ENCODE measurements around the gene CBS.
"Not testable (repeated sequence)": the region's sequence is repeated elsewhere in the genome, so short reads cannot be mapped to it uniquely, and the experiment has no call there.

The CBS gene

DNA sequence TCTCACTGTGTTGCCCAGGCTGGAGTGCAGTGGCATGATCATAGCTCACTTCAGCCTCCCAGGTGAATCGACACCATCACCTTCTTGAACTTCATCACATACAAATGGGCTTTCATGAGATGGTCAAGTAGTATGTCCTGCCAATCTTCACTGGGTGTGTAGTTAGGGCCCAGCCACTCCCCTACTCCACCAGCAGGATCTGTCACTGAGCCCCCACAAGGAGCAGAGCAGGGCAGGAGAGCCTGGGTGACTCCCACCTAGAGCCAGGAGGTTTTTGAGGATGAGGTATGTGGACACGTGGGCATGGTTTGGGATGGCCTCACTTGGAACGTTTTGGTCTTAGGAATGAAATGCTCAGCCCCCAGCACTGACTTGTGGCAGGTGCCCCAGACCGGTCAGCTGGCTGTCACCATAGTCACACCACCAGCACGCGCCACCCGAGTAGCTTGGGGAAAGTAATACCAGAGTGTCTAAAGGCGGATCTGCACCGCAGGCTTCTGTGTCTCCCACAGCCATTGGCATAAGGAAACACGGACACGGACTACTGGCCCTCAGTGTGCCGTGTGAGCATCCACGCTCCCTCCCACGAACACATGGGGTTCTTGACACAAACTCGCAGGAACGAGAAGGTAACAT is 16.5 kb upstream of the CBS start:
- not testable (repeated sequence) for H3K4me1 ChIP-seq (ENCODE audit: control insufficient read depth, insufficient read depth, low read length, unreplicated experiment); H3K4me3 ChIP-seq (ENCODE audit: low read depth, low read length); H3K27me3 ChIP-seq (ENCODE audit: insufficient read depth, low read length); H2AFZ ChIP-seq (ENCODE audit: low read length, unreplicated experiment); H3K79me2 ChIP-seq (ENCODE audit: control insufficient read depth, insufficient read depth, low read length, unreplicated experiment); H3K36me3 ChIP-seq (ENCODE audit: insufficient read depth, low read length); H3K27ac ChIP-seq (ENCODE audit: low read depth, low read length)

DNA sequence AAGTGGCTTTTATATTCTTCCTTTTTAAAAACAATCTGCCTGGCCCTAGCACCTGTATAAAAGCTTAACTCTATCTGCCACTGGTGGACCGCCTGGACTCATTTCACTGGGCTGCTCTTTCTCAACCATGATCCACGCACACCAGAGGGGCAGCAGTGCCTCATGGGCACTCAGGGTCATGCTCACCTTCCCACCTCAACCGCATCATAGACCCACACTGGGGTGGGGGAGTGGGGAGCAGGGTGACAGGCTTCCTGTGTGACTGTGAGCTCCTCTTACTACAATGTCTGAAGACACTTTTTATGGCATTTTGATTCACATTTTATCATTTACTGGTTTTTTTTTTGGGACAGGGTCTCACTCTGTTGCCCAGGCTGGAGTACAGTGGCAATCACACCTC is 15.3 kb upstream of the CBS start:
- not testable (repeated sequence) for H3K4me1 ChIP-seq (ENCODE audit: control insufficient read depth, insufficient read depth, low read length, unreplicated experiment); H3K4me3 ChIP-seq (ENCODE audit: low read depth, low read length); H3K79me2 ChIP-seq (ENCODE audit: control insufficient read depth, insufficient read depth, low read length, unreplicated experiment); H3K36me3 ChIP-seq (ENCODE audit: insufficient read depth, low read length); H2AFZ ChIP-seq (ENCODE audit: low read length, unreplicated experiment); H3K27ac ChIP-seq (ENCODE audit: low read depth, low read length); H3K27me3 ChIP-seq (ENCODE audit: insufficient read depth, low read length)

DNA sequence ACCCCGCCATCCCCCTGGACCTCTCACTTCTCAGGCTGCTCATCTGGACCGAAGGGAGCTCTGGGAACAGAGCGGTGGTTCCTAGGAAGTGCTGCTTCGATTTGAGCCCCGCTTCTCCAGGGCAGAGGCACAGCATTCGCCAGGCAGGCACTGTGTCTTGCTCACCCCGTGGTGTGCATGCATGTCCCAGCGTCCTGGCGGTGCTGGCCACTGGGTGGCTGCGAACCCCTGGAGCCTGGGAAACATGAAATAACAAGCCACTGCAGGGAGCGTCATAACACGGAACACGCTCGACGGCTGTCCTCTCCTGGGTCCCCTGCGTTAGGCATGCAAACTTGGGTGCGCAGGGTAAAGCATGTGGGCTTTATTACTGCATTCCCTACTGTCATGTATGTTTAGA is 13.8 kb upstream of the CBS start:
- H2AFZ ChIP-seq (ENCODE audit: low read length, unreplicated experiment); H3K27ac ChIP-seq (ENCODE audit: low read depth, low read length); H3K36me3 ChIP-seq (ENCODE audit: insufficient read depth, low read length); H3K4me3 ChIP-seq (ENCODE audit: low read depth, low read length); H3K79me2 ChIP-seq (ENCODE audit: control insufficient read depth, insufficient read depth, low read length, unreplicated experiment); H3K27me3 ChIP-seq (ENCODE audit: insufficient read depth, low read length); H3K4me1 ChIP-seq (ENCODE audit: control insufficient read depth, insufficient read depth, low read length, unreplicated experiment): not testable (repeated sequence)

DNA sequence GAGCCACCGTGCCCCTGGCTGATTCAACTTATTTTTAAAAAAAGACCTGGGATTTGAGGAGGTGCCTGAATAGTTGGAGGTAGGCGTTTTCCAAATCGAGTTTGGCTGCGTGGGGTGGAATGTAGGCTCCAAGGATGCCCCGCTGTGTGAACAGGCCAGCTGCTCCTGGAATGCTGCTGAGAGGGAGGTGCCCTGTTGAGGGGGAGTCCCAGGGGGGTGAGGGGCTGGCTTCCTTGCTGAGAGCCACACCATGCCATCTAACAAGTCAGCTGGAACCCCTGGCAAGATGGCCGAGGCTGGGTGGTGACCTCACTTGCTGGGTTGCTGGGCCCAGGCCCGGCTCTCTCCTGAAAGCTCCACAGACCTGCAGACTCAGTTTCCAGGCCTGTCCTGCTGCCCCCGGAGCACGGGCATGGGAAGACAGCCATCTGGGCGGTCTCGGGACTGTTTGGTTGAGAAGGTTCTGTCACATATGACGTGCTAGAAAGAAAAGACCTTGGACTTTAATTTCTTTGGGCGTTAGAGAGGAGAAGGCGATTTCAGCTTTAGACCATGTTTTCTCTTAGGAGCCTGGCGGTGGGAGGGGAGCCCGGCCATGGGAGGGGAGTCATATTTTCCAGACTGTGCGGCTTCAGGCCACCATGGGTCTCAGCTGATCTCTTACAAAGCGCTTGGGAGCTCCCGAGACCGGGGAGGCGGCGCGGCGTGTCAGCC is 7.1 kb upstream of the CBS start:
- not testable (repeated sequence) for H3K27ac ChIP-seq (ENCODE audit: low read depth, low read length); H3K79me2 ChIP-seq (ENCODE audit: control insufficient read depth, insufficient read depth, low read length, unreplicated experiment); H2AFZ ChIP-seq (ENCODE audit: low read length, unreplicated experiment); H3K36me3 ChIP-seq (ENCODE audit: insufficient read depth, low read length); H3K4me1 ChIP-seq (ENCODE audit: control insufficient read depth, insufficient read depth, low read length, unreplicated experiment); H3K27me3 ChIP-seq (ENCODE audit: insufficient read depth, low read length); H3K4me3 ChIP-seq (ENCODE audit: low read depth, low read length)

DNA sequence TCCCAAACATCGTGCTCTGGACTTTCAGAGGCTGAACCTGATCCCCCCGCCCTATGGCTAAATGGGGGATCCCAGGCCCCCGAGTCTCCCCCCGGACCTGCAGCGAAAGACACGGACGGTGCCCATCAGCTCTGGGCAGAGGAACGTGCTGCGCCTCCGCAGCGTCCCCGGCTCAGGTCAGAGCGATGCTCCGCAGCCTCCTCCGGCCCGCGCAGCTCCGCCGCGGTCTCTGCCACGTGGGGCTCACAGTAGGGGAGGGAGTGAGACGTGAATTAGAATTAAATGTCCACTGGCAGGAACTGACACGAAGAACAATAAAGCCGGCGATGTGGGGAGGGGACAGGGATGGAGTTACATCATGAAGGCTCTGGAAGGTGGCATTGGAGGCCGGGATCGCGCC is 1.0 kb upstream of the CBS start:
- not testable (repeated sequence) for H2AFZ ChIP-seq (ENCODE audit: low read length, unreplicated experiment); H3K79me2 ChIP-seq (ENCODE audit: control insufficient read depth, insufficient read depth, low read length, unreplicated experiment); H3K36me3 ChIP-seq (ENCODE audit: insufficient read depth, low read length); H3K27me3 ChIP-seq (ENCODE audit: insufficient read depth, low read length); H3K4me3 ChIP-seq (ENCODE audit: low read depth, low read length); H3K4me1 ChIP-seq (ENCODE audit: control insufficient read depth, insufficient read depth, low read length, unreplicated experiment); H3K27ac ChIP-seq (ENCODE audit: low read depth, low read length)

DNA sequence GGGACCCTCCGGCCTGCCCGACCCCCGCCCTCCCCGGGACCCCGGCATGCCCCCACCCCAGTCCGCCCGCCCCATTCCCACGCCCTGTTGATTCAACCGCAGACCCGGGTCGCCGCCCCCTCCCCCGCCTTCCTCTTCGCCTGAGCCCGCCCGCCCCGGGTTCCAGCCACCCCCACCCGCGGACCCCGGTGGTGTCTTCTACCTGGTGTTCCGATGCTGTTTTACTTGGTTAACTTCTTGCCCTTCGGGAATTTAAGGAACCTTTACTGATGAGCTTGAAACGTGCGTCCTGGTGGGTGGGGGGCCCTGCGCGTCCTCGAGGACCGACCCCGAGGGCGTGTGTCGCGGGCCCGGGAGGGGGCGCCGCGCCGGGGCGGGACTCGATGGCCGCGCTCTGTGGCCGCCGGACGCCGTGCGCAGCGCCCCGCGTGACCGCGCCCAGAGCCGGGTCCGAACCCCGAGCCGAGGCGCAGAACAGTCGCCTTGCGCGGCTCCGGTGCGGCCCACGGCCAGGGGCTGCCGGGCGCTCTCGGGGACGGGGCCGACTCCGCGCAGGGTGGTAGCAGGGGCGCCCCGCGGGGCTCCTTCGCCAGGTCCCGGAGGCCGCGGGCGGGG is 495 bp upstream of the CBS start:
- not testable (repeated sequence) for H3K79me2 ChIP-seq (ENCODE audit: control insufficient read depth, insufficient read depth, low read length, unreplicated experiment); H3K4me3 ChIP-seq (ENCODE audit: low read depth, low read length); H2AFZ ChIP-seq (ENCODE audit: low read length, unreplicated experiment); H3K36me3 ChIP-seq (ENCODE audit: insufficient read depth, low read length); H3K27ac ChIP-seq (ENCODE audit: low read depth, low read length); H3K4me1 ChIP-seq (ENCODE audit: control insufficient read depth, insufficient read depth, low read length, unreplicated experiment); H3K27me3 ChIP-seq (ENCODE audit: insufficient read depth, low read length)

DNA sequence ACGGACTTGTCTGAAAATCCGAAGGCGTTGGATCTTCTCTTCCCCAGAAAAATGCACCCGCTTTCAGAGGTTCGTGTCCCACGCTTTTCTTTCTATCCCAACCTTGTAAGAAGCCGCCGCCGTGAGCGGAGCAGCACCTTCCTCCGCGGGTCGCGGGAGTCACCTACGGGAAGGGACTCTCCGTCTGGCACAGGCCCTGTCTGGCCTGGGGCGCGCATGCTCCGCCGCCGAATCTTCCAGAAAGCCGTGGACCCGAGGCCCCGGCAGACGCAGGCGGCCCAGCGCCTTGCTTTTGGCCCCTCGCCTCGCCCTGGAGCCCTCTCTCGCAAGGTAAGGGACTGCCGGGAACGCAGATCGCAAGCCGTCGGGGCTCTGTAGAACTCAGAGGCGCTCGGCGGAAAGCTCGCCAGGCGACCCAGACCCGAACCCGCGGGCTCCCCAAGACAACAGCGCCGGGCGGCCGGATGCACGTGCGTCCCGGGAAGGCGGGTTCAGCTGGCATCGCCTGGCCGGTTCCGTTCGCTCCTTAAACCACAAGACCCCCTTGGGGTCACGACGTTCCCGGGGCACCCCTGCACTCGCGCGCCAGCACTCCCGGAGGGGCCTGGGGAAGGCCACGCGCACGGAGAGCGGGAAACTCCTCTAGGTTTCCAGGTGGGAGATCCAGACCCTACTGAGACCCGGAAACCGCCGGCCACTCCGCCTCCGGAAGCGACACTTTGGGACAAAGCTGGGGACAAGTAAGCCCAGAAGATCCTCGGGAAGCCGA is 1.1 kb downstream of the CBS start:
- not testable (repeated sequence) for H3K27ac ChIP-seq (ENCODE audit: low read depth, low read length); H3K4me3 ChIP-seq (ENCODE audit: low read depth, low read length); H3K36me3 ChIP-seq (ENCODE audit: insufficient read depth, low read length); H2AFZ ChIP-seq (ENCODE audit: low read length, unreplicated experiment); H3K4me1 ChIP-seq (ENCODE audit: control insufficient read depth, insufficient read depth, low read length, unreplicated experiment); H3K79me2 ChIP-seq (ENCODE audit: control insufficient read depth, insufficient read depth, low read length, unreplicated experiment); H3K27me3 ChIP-seq (ENCODE audit: insufficient read depth, low read length)

DNA sequence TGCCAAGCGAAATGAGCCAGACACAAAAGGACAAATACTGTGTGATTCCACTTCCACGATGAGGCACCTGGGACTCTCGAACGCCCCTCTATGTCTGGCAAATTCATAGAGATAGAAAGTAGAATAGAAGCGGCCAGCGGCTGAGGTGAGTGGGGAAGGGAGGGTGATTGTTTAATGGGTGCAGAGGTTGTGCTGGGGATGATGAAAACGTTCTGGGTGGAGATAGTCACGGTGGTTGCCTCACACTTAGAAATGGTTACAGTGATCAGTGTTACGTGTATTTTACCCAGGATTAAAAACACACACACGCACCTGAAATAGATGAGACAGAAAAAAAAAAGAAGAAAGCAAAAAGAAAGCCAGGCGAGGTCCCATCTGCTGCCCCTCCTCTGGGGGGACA is 2.9 kb downstream of the CBS start:
- not testable (repeated sequence) for H3K27me3 ChIP-seq (ENCODE audit: insufficient read depth, low read length); H3K36me3 ChIP-seq (ENCODE audit: insufficient read depth, low read length); H3K4me1 ChIP-seq (ENCODE audit: control insufficient read depth, insufficient read depth, low read length, unreplicated experiment); H2AFZ ChIP-seq (ENCODE audit: low read length, unreplicated experiment); H3K27ac ChIP-seq (ENCODE audit: low read depth, low read length); H3K4me3 ChIP-seq (ENCODE audit: low read depth, low read length); H3K79me2 ChIP-seq (ENCODE audit: control insufficient read depth, insufficient read depth, low read length, unreplicated experiment)

DNA sequence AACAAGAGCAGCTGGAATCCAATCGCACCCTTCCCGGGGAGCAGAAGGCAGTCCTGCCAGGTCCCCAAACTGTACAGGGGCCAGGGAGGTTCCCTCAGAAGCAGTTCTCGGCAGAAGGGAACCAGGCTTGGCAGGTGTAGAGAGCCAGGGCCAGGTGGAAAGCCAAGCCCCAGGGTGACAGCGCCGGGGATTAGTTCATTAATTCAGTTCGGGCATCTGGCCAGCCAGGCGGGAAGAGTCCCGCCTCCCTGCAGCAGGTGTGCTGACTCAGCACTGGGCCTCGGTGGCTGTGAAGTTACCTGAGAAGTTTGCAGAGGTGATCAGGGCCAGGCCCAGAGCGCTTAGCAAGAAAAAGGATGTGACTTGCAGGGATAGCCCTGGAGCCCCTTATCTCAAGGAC is 6.0 kb downstream of the CBS start:
- H3K36me3 ChIP-seq (ENCODE audit: insufficient read depth, low read length); H3K27ac ChIP-seq (ENCODE audit: low read depth, low read length); H3K4me3 ChIP-seq (ENCODE audit: low read depth, low read length); H3K79me2 ChIP-seq (ENCODE audit: control insufficient read depth, insufficient read depth, low read length, unreplicated experiment); H3K27me3 ChIP-seq (ENCODE audit: insufficient read depth, low read length); H3K4me1 ChIP-seq (ENCODE audit: control insufficient read depth, insufficient read depth, low read length, unreplicated experiment); H2AFZ ChIP-seq (ENCODE audit: low read length, unreplicated experiment): not testable (repeated sequence)

DNA sequence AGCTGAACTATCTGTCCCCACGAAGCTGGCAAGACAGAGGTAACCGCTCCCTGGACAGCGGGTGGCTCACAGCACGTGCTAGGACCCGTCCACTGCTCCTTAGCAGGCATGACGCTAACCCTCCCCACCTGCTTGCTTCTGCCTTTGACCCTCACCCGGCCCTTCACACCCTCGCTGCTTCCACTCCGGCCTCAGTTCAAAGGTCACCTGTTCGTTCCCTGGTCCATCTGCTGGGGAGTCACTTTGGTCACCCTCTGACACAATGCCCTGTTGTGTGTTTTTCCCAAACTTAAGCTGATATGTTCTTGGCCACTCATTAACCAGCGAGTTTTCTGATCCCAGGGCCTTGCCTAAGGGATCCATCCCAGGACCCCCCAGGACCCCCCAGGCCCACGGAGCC is 7.6 kb downstream of the CBS start:
- H3K36me3 ChIP-seq (ENCODE audit: insufficient read depth, low read length); H3K4me1 ChIP-seq (ENCODE audit: control insufficient read depth, insufficient read depth, low read length, unreplicated experiment); H3K27me3 ChIP-seq (ENCODE audit: insufficient read depth, low read length); H3K79me2 ChIP-seq (ENCODE audit: control insufficient read depth, insufficient read depth, low read length, unreplicated experiment); H3K27ac ChIP-seq (ENCODE audit: low read depth, low read length); H2AFZ ChIP-seq (ENCODE audit: low read length, unreplicated experiment); H3K4me3 ChIP-seq (ENCODE audit: low read depth, low read length): not testable (repeated sequence)

DNA sequence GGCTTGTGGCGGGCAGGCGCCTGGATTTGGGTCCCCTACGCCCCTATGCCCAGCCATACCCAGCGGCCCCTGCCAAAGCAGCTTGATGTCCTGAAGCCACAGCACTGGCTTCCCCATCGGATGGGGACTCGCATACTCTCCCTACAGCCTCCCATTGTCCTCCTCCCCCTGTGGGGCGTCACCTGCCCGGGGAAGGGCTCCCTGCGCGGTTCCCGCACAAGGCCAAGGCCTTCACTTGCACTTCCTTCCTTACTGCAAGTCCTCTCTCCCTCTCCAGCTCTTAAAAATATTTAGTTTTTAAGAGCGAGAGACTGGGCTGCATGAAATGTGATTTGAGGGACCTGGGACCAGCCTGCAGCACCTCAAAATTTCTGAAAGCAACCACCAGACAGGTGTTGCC is 8.9 kb downstream of the CBS start:
- H2AFZ ChIP-seq (ENCODE audit: low read length, unreplicated experiment); H3K4me3 ChIP-seq (ENCODE audit: low read depth, low read length); H3K4me1 ChIP-seq (ENCODE audit: control insufficient read depth, insufficient read depth, low read length, unreplicated experiment); H3K27me3 ChIP-seq (ENCODE audit: insufficient read depth, low read length); H3K79me2 ChIP-seq (ENCODE audit: control insufficient read depth, insufficient read depth, low read length, unreplicated experiment); H3K36me3 ChIP-seq (ENCODE audit: insufficient read depth, low read length); H3K27ac ChIP-seq (ENCODE audit: low read depth, low read length): not testable (repeated sequence)

All from ACC112 (cell line).